IMR-90 (cell line): ENCODE measurements around the gene SCYGR2. TPM values are rescaled to one million over a fixed set of nuclear protein-coding genes. Genes with fewer than 3 reads are reported as not detected.

ENCODE experiments used
- ATAC-seq: fragments of 200-7000 bp; cut with Tn5 transposase; 2 replicates; pipeline ENCODE4 v1.9.1; 2020; ENCODE audit warnings: low read depth, mild to moderate bottlenecking, moderate library complexity
- BruUV-seq: library from RNA; stranded (reverse); fragments of 400-500 nt; replicated peaks from 2 replicates; lab custom pipeline; 2021; lab: Mats Ljungman, UMichigan
- CTCF ChIA-PET: fragments of 300-600 bp; formaldehyde crosslinking; extraction: SDS; loops from one replicate; lab custom pipeline; 2021; ENCODE audit warnings: antibody characterized with exemption; lab: Yijun Ruan, JAX
- POLR2A ChIA-PET: fragments of 300-600 bp; sonication (Branson Sonifier 250); formaldehyde crosslinking; loops from one replicate; lab custom pipeline; 2022; ENCODE audit warnings: antibody characterized with exemption; ENCODE audit not compliant: unreplicated experiment; lab: Charles Lee
- DNase-seq: peaks from one replicate; pipeline ENCODE4 v3.0.0; 2013
- H2AFZ ChIP-seq: replicated peaks from 2 replicates; pipeline ENCODE3; 2013; ENCODE audit warnings: low read length, mild to moderate bottlenecking; ENCODE audit not compliant: poor library complexity
- H2AK5ac ChIP-seq: 2 replicates; pipeline ENCODE4 v1.6.1; 2013; ENCODE audit warnings: low read depth, low read length, inconsistent platforms
- H2AK9ac ChIP-seq: replicated peaks from 2 replicates; pipeline ENCODE3; 2013; ENCODE audit warnings: mild to moderate bottlenecking, low read depth, low read length, moderate library complexity; ENCODE audit not compliant: poor library complexity
- H2BK120ac ChIP-seq: 2 replicates; pipeline ENCODE4 v1.6.1; 2013; ENCODE audit warnings: low read depth, low read length, inconsistent platforms
- H2BK15ac ChIP-seq: 3 replicates; pipeline ENCODE4 v1.6.1; 2013; ENCODE audit warnings: low read depth, low read length, inconsistent platforms
- H2BK20ac ChIP-seq: 2 replicates; pipeline ENCODE4 v1.6.1; 2013; ENCODE audit warnings: low read depth, mild to moderate bottlenecking, inconsistent platforms, low read length, moderate library complexity
- H2BK5ac ChIP-seq: 2 replicates; pipeline ENCODE4 v1.6.1; 2013; ENCODE audit warnings: mild to moderate bottlenecking, low read depth, low read length, inconsistent platforms; ENCODE audit not compliant: poor library complexity, severe bottlenecking
- H3K14ac ChIP-seq: replicated peaks from 2 replicates; pipeline ENCODE4 v1.6.1; 2013; ENCODE audit warnings: low read depth, low read length, inconsistent platforms
- H3K18ac ChIP-seq: 2 replicates; pipeline ENCODE4 v1.6.1; 2013; ENCODE audit warnings: low read depth, low read length, control low read depth
- H3K23ac ChIP-seq: 2 replicates; pipeline ENCODE4 v1.6.1; 2013; ENCODE audit warnings: low read depth, low read length, inconsistent platforms
- H3K27ac ChIP-seq: 2 replicates; pipeline ENCODE4 v1.5.1; 2013; ENCODE audit warnings: mild to moderate bottlenecking, control low read depth, low read length; ENCODE audit not compliant: insufficient read depth
- H3K27me3 ChIP-seq: 2 replicates; pipeline ENCODE4 v1.6.1; 2013; ENCODE audit warnings: low read length; ENCODE audit not compliant: control insufficient read depth, insufficient read depth
- H3K36me3 ChIP-seq: 2 replicates; pipeline ENCODE4 v1.6.1; 2013; ENCODE audit warnings: low read length, mixed read lengths; ENCODE audit not compliant: control insufficient read depth, insufficient read depth
- H3K4ac ChIP-seq: 2 replicates; pipeline ENCODE4 v1.6.1; 2013; ENCODE audit warnings: low read depth, low read length, inconsistent platforms
- H3K4me1 ChIP-seq: 2 replicates; pipeline ENCODE4 v1.6.1; 2013; ENCODE audit warnings: low read length, mixed read lengths; ENCODE audit not compliant: control insufficient read depth, insufficient read depth
- H3K4me2 ChIP-seq: 2 replicates; pipeline ENCODE4 v1.6.1; 2013; ENCODE audit warnings: low read depth, mild to moderate bottlenecking, control low read depth, low read length, moderate library complexity
- H3K4me3 ChIP-seq: 2 replicates; pipeline ENCODE4 v1.5.1; 2013; ENCODE audit warnings: low read depth, mild to moderate bottlenecking, control low read depth, low read length, moderate library complexity; ENCODE audit not compliant: insufficient read depth
- H3K56ac ChIP-seq: 2 replicates; pipeline ENCODE4 v1.6.1; 2013; ENCODE audit warnings: low read length, inconsistent platforms; ENCODE audit not compliant: insufficient read depth; ENCODE audit errors: extremely low read depth
- H3K79me1 ChIP-seq, 2 experiments: 2 replicates each; pipeline ENCODE4 v1.6.1; 2013; ENCODE audit warnings: low read length in 2 of 2, inconsistent platforms in 1 of 2, low read depth in 1 of 2
- H3K9ac ChIP-seq: 2 replicates; pipeline ENCODE4 v1.6.1; 2013; ENCODE audit warnings: low read depth, low read length, control low read depth
- H3K9me1 ChIP-seq: 2 replicates; pipeline ENCODE4 v1.6.1; 2013; ENCODE audit warnings: low read length, inconsistent platforms; ENCODE audit not compliant: insufficient read depth
- H3K9me3 ChIP-seq: 2 replicates; pipeline ENCODE4 v1.6.1; 2013; ENCODE audit warnings: low read length; ENCODE audit not compliant: control insufficient read depth, insufficient read depth
- H4K20me1 ChIP-seq: 2 replicates; pipeline ENCODE4 v1.6.1; 2013; ENCODE audit warnings: low read length, inconsistent platforms; ENCODE audit not compliant: insufficient read depth
- H4K5ac ChIP-seq: 2 replicates; pipeline ENCODE4 v1.6.1; 2013; ENCODE audit warnings: mild to moderate bottlenecking, low read depth, low read length, control low read depth
- H4K8ac ChIP-seq, 2 experiments: 2 replicates each; pipeline ENCODE4 v1.6.1; 2013; ENCODE audit warnings: low read depth in 2 of 2, low read length in 2 of 2, control low read depth in 1 of 2, inconsistent platforms in 1 of 2
- H4K91ac ChIP-seq: 2 replicates; pipeline ENCODE4 v1.6.1; 2013; ENCODE audit warnings: low read depth, low read length, inconsistent platforms; ENCODE audit not compliant: insufficient read depth
- BHLHE40 ChIP-seq: fragments of 150-350 bp; IDR thresholded peaks from 2 replicates; pipeline ENCODE4 v1.6.1; 2016; ENCODE audit warnings: mild to moderate bottlenecking, low read depth, low read length
- CEBPB ChIP-seq: IDR thresholded peaks from 2 replicates; pipeline ENCODE4 v1.6.1; 2012; ENCODE audit warnings: low read depth, low read length, improper control_type of control experiment
- CHD1 ChIP-seq: IDR thresholded peaks from 2 replicates; pipeline ENCODE4 v1.6.1; 2012; ENCODE audit warnings: low read depth, low read length, improper control_type of control experiment
- CTCF ChIP-seq: conservative IDR thresholded peaks from 2 replicates; pipeline ENCODE4 v1.5.1; 2012; ENCODE audit warnings: mild to moderate bottlenecking, low read depth, low read length, improper control_type of control experiment
- ELK1 ChIP-seq: fragments of 150-350 bp; IDR thresholded peaks from 2 replicates; pipeline ENCODE4 v1.6.1; 2016; ENCODE audit warnings: low read depth, mild to moderate bottlenecking, low read length, moderate library complexity, borderline replicate concordance
- MAFK ChIP-seq: IDR thresholded peaks from 2 replicates; pipeline ENCODE4 v1.6.1; 2012; ENCODE audit warnings: low read depth, low read length, improper control_type of control experiment
- MXI1 ChIP-seq: IDR thresholded peaks from 2 replicates; pipeline ENCODE4 v1.6.1; 2012; ENCODE audit warnings: low read depth, mild to moderate bottlenecking, low read length, moderate library complexity, borderline replicate concordance
- NFE2L2 ChIP-seq: fragments of 150-350 bp; IDR thresholded peaks from 2 replicates; pipeline ENCODE4 v1.6.1; 2016; ENCODE audit warnings: low read depth, mild to moderate bottlenecking, low read length
- POLR2A ChIP-seq: IDR thresholded peaks from 2 replicates; pipeline ENCODE4 v1.6.1; 2012; ENCODE audit warnings: mild to moderate bottlenecking, low read depth, low read length
- RAD21 ChIP-seq: IDR thresholded peaks from 2 replicates; pipeline ENCODE4 v1.6.1; 2012; ENCODE audit warnings: low read length, improper control_type of control experiment
- RCOR1 ChIP-seq: IDR thresholded peaks from 2 replicates; pipeline ENCODE4 v1.6.1; 2012; ENCODE audit warnings: mild to moderate bottlenecking, low read length, improper control_type of control experiment; ENCODE audit not compliant: insufficient replicate concordance
- RFX5 ChIP-seq: IDR thresholded peaks from 2 replicates; pipeline ENCODE4 v1.8.0; 2012; ENCODE audit warnings: low read depth, mild to moderate bottlenecking, low read length, moderate library complexity
- SMC3 ChIP-seq: fragments of 150-350 bp; IDR thresholded peaks from 2 replicates; pipeline ENCODE4 v1.6.1; 2016; ENCODE audit warnings: low read depth, mild to moderate bottlenecking, antibody characterized with exemption, low read length, moderate library complexity
- USF2 ChIP-seq: fragments of 150-350 bp; IDR thresholded peaks from 2 replicates; pipeline ENCODE4 v1.6.1; 2017; ENCODE audit warnings: mild to moderate bottlenecking, antibody characterized with exemption, low read length, low read depth
- WGBS, 2 experiments: methylation state at CpG; one replicate each; pipeline versions ENCODE4 v1.1.5 to v1.1.7; 2013; ENCODE audit warnings: missing lambda C conversion rate in 2 of 2; ENCODE audit not compliant: insufficient read length in 1 of 2; ENCODE audit errors: extremely low coverage in 2 of 2; 5-methylcytosine and 5-hydroxymethylcytosine counted together
- dilution Hi-C: fragments of 300-500 bp; cut with HindIII; formaldehyde crosslinking; loops from one replicate; pipeline ENCODE4 v1.14.3; 2018; ENCODE audit warnings: low sequenced_read_pairs; ENCODE audit not compliant: unreplicated experiment
- in situ Hi-C: fragments of 300-500 bp; cut with MboI; formaldehyde crosslinking; loops from 3 replicates; pipeline ENCODE4 v1.14.3; 2019; ENCODE audit warnings: low sequenced_read_pairs, inconsistent platforms, mixed read lengths
- intact Hi-C: fragments of 100-400 bp; cut with micrococcal nuclease; formaldehyde crosslinking; loops from 2 replicates; pipeline ENCODE4 v1.10.0; 2022
- polyA plus RNA-seq, 3 experiments: library from polyadenylated mRNA; depleted of rRNA; stranded (reverse); fragments of >200 nt; gene quantifications; 2 replicates each; pipeline ENCODE4 v1.2.3, GENCODE V29; 2012; ENCODE audit warnings: low replicate concordance in 1 of 3
- total RNA-seq: library from RNA; depleted of rRNA; stranded (reverse); fragments of >200 nt; gene quantifications from 2 replicates; pipeline ENCODE4 v1.2.3, GENCODE V29; 2012

The SCYGR2 gene
- total and polyA plus RNA-seq, 2 of the 4 experiments (the other 2 are of a cell fraction) = not detected

- no peak for TF ChIP-seq CTCF
These were observed 10.1 kb downstream of the SCYGR2 start (continued) for GRCh38 chr2:227608561-227609338.

- no peak overlapping the region for H3K27ac ChIP-seq
- no peaks in the 10 kb centered on the region for H3K79me1 ChIP-seq
- no peak overlapping the region for H3K4me3 ChIP-seq
- intact Hi-C loops = no loop called here
- H3K4ac ChIP-seq = no peak overlapping the region
- DNase-seq (no peak), ATAC-seq (no peak)
- no peak overlapping the region for H3K14ac ChIP-seq
- H4K5ac ChIP-seq = no peak overlapping the region
- whole genome bisulfite sequencing, 2 experiments = no CpG with 5 or more reads among the region's 2 CpGs
- H2AK9ac ChIP-seq = no peak overlapping the region
- H2BK120ac ChIP-seq = no peak overlapping the region
- ChIA-PET POLR2A (no interaction called here), CTCF (no interaction called here)
- no peak overlapping the region for H2AFZ ChIP-seq
- H4K8ac ChIP-seq = no peak overlapping the region
- no peaks in the 10 kb centered on the region for H3K9me3 ChIP-seq
- no peak overlapping the region for H2BK20ac ChIP-seq
- no peak overlapping the region for H3K4me2 ChIP-seq
- no peaks in the 10 kb centered on the region for H4K20me1 ChIP-seq
- BruUV-seq = no TSS peak
- no peak overlapping the region for H3K9ac ChIP-seq
- no peaks in the 10 kb centered on the region for H3K36me3 ChIP-seq
- H3K9me1 ChIP-seq = no peaks in the 10 kb centered on the region
- no peaks in the 10 kb centered on the region for H3K4me1 ChIP-seq
- no peak overlapping the region for H2BK15ac ChIP-seq
- no peak overlapping the region for H3K18ac ChIP-seq
- no peak overlapping the region for H4K91ac ChIP-seq
- H3K27me3 ChIP-seq = peaks cover 2% of the 10 kb centered on the region
- H3K23ac ChIP-seq = no peak overlapping the region
- dilution Hi-C loops = no loop called here
- H3K56ac ChIP-seq = no peak overlapping the region
- in situ Hi-C loops = no loop called here
- no peak overlapping the region for H2BK5ac ChIP-seq
- H2AK5ac ChIP-seq = no peak overlapping the region
- TF ChIP-seq USF2 (no peak), NFE2L2 (no peak), RFX5 (no peak), SMC3 (no peak), MAFK (no peak), CHD1 (no peak), POLR2A (no peak), BHLHE40 (no peak), CEBPB (no peak), RCOR1 (no peak), ELK1 (no peak), RAD21 (no peak), MXI1 (no peak)
These were observed 11.4 kb downstream of the SCYGR2 start for GRCh38 chr2:227610123-227610522.
